GM21529 (cell line): Measurements from ENCODE around the gene POTEG.
"Not testable (repeated sequence)": the region's sequence is repeated elsewhere in the genome, so short reads cannot be mapped to it uniquely, and the experiment has no call there.

Source experiments
- ATAC-seq: cut with Tn5 transposase; IDR thresholded peaks from one replicate; pipeline ENCODE4 v1.9.1; 2021; ENCODE audit not compliant: unreplicated experiment

Gene POTEG

GRCh38 chr14:19374451-19374903, 59.7 kb downstream of the POTEG start:
- ATAC-seq, result not testable (repeated sequence)

DNA sequence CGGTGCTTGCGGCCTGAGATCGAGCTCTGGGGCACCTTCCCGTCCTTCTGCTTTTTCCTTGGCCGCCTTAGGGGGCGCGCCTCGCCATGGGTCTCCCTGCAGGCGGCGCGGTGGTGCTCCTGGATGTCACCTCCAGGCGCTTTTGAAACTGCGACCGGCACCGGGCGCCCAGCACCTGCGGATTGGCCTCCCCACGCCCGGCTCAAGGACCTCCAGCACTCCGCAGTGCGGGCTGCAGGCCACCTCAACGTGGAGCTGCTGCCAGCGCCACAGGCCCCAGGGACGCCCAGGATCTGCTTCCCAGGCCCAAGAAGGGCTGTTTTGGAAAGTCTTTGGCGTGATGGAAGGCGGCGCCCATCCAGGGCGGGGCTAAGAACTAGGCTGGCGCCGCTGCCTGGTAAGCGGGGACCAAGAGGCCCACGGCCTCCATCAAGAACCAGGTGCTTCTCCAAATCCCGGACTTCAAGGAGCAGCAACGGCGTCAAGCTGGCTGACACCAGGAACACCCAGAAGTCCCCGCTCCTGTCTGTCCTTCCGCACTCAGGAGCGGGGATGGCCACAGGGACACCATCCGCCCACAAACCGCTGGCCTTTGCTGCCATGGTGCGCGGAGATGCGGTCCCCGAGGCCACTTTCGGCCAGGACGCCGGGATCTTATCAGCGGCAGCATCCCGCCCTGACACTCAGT, 61.2 kb downstream of the POTEG start:
- not testable (repeated sequence) for ATAC-seq

- not testable (repeated sequence) for ATAC-seq
Measured at GRCh38 chr14:19371767-19372166, 62.4 kb downstream of the POTEG start.

DNA sequence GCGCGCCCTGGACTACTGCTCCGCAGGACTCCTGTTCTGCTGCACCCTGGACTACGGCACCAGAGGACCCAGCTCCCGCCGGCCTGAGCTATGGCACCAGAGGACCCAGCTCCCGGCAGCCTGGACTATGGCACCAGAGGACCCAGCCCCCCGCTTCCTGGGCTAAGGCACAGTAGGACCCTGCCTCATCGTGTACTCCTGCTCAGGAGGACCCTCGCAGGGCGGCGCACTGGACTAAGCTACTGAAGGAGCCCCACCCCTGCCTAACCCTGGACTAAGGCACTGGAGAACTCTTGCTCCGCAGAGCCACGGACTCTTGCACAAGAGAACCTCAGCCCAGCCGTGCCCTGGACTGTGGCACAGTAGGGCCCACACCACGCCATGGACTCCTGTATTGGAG, 71.3 kb downstream of the POTEG start:
- ATAC-seq, result not testable (repeated sequence)

DNA sequence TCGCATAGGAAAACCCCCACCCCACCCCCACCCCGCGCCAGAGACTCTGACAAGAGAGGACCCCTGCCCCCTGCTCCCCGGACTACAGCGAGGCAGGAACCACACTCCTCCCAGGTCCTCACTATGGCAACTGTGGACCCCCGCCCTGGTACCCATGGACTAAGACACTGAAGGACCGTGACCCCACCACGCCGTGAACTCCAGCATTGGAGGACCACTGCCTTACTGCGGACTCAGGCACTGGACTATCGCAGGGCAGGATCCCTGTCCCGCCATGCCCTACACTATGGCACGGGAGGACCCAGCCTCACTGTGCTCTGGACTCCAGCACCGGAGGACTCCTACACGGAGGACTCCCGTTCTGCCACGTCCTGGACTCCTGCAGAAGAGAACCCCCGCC, 71.8 kb downstream of the POTEG start:
- ATAC-seq, result not testable (repeated sequence)

DNA sequence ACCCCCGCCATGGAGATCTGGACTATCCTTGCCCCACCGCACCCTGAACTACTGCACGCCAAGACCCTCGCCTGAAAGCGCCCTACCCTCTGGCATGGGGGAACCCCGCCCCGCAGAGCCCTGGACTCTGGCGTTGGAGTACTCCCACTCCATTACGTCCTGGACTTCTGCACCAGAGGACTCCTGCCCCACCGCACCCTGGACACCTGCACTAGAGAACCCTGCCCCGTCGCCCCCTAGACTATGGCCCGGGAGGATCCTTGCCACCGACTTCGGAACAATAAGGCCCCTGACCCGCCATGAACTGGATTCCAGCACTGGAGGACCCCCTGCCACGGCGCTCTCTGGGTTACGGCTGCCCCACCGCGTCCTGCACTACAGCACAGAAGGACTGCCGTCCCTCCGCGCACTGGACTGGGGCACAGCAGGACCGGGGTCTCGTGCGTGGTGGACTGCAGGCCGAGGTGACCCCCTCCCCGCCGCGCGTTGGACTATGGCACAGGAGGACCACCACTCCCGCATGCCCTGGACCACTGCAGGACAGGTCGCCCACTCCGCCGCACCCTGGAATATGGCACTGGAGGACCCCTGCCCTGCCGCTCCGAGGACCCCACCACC, 72.4 kb downstream of the POTEG start:
- ATAC-seq, result not testable (repeated sequence)

DNA sequence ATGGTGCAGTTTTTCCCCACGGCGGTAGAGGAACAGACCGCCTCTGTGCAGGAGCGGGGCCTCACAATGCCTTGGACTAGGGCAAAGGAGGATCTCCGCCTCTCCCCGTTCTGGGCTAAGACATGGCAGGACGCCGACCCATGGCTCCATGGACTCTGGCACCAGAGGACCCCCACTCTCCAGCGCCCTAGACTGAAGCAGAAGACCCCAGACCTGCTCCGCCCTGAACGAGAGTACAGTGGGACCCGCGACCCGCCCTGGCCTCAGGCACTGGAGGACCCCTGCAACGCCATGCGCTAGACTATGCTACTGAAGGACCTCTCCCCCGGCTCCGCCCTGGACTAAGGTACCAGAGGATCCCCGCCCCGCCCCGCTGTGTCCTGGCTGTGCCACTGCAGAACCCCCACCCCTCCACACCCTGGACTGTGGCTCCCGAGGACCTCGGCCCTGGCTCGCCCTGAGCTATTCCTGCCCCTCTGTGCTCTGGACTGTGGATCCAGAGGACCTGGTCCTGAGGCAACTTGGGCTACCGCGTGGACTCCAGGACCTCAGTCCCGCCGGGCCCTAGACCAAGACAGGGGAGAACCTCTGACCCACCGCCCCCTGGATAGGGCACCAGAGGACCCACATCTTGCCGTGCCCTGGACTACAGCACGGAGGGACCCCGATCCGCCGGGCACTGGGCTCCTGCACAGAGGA, 73.1 kb downstream of the POTEG start:
- not testable (repeated sequence) for ATAC-seq
